K562 (cell line): ENCODE data around the gene ANKDD1A. TPM values are rescaled to one million over a fixed set of nuclear protein-coding genes. Genes with fewer than 3 reads are reported as not detected.

Source experiments
- ARID1B ChIP-seq: fragments of 450-650 bp; IDR thresholded peaks from 2 replicates; pipeline ENCODE4 v1.6.1; 2016; ENCODE audit warnings: antibody characterized with exemption, mild to moderate bottlenecking, inconsistent platforms
- DPF2 ChIP-seq: fragments of 450-650 bp; IDR thresholded peaks from 2 replicates; pipeline ENCODE4 v1.6.1; 2016
- ESRRA ChIP-seq: fragments of 450-650 bp; IDR thresholded peaks from 2 replicates; pipeline ENCODE4 v1.6.1; 2014; ENCODE audit warnings: low read depth, mild to moderate bottlenecking, moderate library complexity, borderline replicate concordance
- FOXP4 ChIP-seq: sonication (generic); formaldehyde crosslinking; IDR thresholded peaks from 2 replicates; pipeline ENCODE4 v1.8.0; 2022; ENCODE audit warnings: mild to moderate bottlenecking, missing genetic modification reagents, borderline replicate concordance
- KDM1A ChIP-seq, 2 experiments: fragments of 450-650 bp; IDR thresholded peaks; 2 replicates each; pipeline ENCODE4 v1.6.1; 2016; ENCODE audit warnings: mild to moderate bottlenecking in 2 of 2
- PHF20 ChIP-seq: fragments of 450-650 bp; IDR thresholded peaks from 2 replicates; pipeline ENCODE4 v1.6.1; 2018; ENCODE audit not compliant: partially characterized antibody
- PRDM10 ChIP-seq: fragments of 450-650 bp; IDR thresholded peaks from 2 replicates; pipeline ENCODE4 v1.6.1; 2018; ENCODE audit not compliant: partially characterized antibody
- RNF219 ChIP-seq: fragments of 250-450 bp; sonication (Bioruptor Pico); IDR thresholded peaks from 2 replicates; pipeline ENCODE4 v1.5.0; 2022; ENCODE audit warnings: mild to moderate bottlenecking
- SMAD4 ChIP-seq: fragments of 250-450 bp; sonication (Bioruptor Pico); conservative IDR thresholded peaks from 2 replicates; pipeline ENCODE4 v1.8.0; 2021; ENCODE audit warnings: inconsistent platforms, mild to moderate bottlenecking, moderate library complexity
- SMARCE1 ChIP-seq: fragments of 450-650 bp; IDR thresholded peaks from 2 replicates; pipeline ENCODE4 v1.7.1; 2016; ENCODE audit warnings: mild to moderate bottlenecking
- ZBED1 ChIP-seq: IDR thresholded peaks from 2 replicates; pipeline ENCODE4 v1.6.1; 2014
- ZHX1 ChIP-seq: fragments of 150-350 bp; conservative IDR thresholded peaks from 2 replicates; pipeline ENCODE4 v1.6.1; 2014; ENCODE audit warnings: low read length
- ZNF449 ChIP-seq: fragments of 250-450 bp; sonication (Bioruptor Pico); IDR thresholded peaks from 2 replicates; pipeline ENCODE4 v1.8.0; 2022; ENCODE audit warnings: moderate library complexity, mild to moderate bottlenecking, inconsistent platforms
- polyA plus RNA-seq, 8 experiments: library from polyadenylated mRNA; depleted of rRNA in 4 of 8; stranded (reverse) in 5 of 8; unstranded in 3 of 8; fragments of >200 nt; fragmentation: Nextera tagmentation in 2 of 8; fragmentation: Illumina TruSeq in 1 of 8; extraction: Ambion mirVana in 2 of 8; extraction: Trizol in 1 of 8; gene quantifications; 2 replicates each; pipeline versions ENCODE4 v1.2.1 to v1.2.3, GENCODE V29; 2011 to 2014; ENCODE audit warnings: inconsistent platforms in 1 of 8, missing spikeins in 1 of 8
- total RNA-seq, 7 experiments: library from RNA; depleted of rRNA in 6 of 7; stranded (reverse); fragments of >200 nt in 6 of 7; fragmentation: Illumina TruSeq in 2 of 7; extraction: Trizol in 2 of 7; gene quantifications; 2 replicates each; pipeline versions ENCODE4 v1.2.1 to v1.2.3, GENCODE V29; 2011 to 2021; ENCODE audit warnings: low replicate concordance in 1 of 7

The ANKDD1A gene
- total and polyA plus RNA-seq, 9 of the 15 experiments (the other 6 are each of a cell fraction or from before 2014, with no cell fraction given), result 0.08 to 0.80 (median 0.43) TPM

GRCh38 chr15:64897345-64897985 lies 14.2 kb upstream of the ANKDD1A start (continued):
- no peak for TF ChIP-seq FOXP4 (CRISPR knock-in tag)
- 0 out of 2 replicates have a peak, but pooled peaks have one; percentile 42 for TF ChIP-seq SMAD4 (CRISPR knock-in tag)
- 0 out of 2 replicates have a peak, but pooled peaks have one; percentile 41 for TF ChIP-seq SMARCE1
- TF ChIP-seq PRDM10, result no peak
- no peak for TF ChIP-seq RNF219 (CRISPR knock-in tag)
- TF ChIP-seq ESRRA, result 0 out of 2 replicates have a peak, but pooled peaks have one; percentile 25
- peak; percentile 61 to 64 for TF ChIP-seq KDM1A (IDR thresholded peaks at IDR 0.05)
- TF ChIP-seq ARID1B, result peak; percentile 30; the same call in 1 of the 2 replicates
- no peak for TF ChIP-seq ZBED1
- no peak for TF ChIP-seq ZHX1
- no peak for TF ChIP-seq PHF20
- no peak for TF ChIP-seq ZNF449 (CRISPR knock-in tag)
- TF ChIP-seq DPF2, result no peak
